Measurements from ENCODE around the gene PLAAT4.

Gene PLAAT4

GRCh38 chr11:63536669-63537292, at the start of gene PLAAT4:
Gene PLAAT4, plus strand, starts transcription at chr11:63536808. Its CDS starts 61 bp downstream, at chr11:63536869.
- peak; percentile 30 to 72 for DNase-seq

GRCh38 chr11:63488789-63489188, 47.8 kb upstream of the PLAAT4 start:
- DNase-seq = no peak

- no peak for DNase-seq
Measured at GRCh38 chr11:63489879-63490278, 46.7 kb upstream of the PLAAT4 start.

GRCh38 chr11:63490551-63491239, 45.9 kb upstream of the PLAAT4 start, which contains the start of gene PLAAT5:
Gene PLAAT5, minus strand, starts transcription at chr11:63491167. Its CDS starts 133 bp downstream, at chr11:63491034.
- peak in 1 of 2 donors; percentile 16 for DNase-seq

- no peak for DNase-seq
Measured at GRCh38 chr11:63491240-63491587, 45.4 kb upstream of the PLAAT4 start.

- no peak for DNase-seq
Measured at GRCh38 chr11:63491636-63492372, 44.8 kb upstream of the PLAAT4 start.

GRCh38 chr11:63492441-63492840, 44.2 kb upstream of the PLAAT4 start:
- DNase-seq = no peak

GRCh38 chr11:63493127-63493526, 43.5 kb upstream of the PLAAT4 start:
- DNase-seq = no peak

GRCh38 chr11:63494975-63495374, 41.6 kb upstream of the PLAAT4 start:
- DNase-seq = no peak

DNA sequence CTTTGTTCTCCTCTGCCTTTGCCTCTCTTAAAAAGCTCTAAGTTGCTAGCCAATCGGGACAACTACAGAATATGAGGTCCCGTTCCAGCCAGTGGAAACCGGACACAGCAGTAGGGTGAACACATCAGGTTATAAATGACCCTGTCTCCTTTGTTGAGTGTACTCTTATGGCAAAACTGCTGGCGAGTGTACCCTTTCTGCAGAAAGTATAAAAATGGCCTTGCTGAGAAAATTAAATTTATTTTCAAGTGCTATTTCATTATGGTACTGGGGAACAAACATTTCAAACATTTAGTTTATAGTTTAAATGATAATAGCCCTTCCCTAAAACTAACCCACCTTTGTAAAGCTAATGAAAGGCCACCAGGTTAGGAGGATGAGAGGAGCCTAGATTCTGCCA, 36.7 kb upstream of the PLAAT4 start:
- no peak for DNase-seq

- no peak for DNase-seq
Measured at GRCh38 chr11:63501236-63501635, 35.4 kb upstream of the PLAAT4 start.

- DNase-seq = no peak
Measured at GRCh38 chr11:63502252-63502820, 34.3 kb upstream of the PLAAT4 start.

DNA sequence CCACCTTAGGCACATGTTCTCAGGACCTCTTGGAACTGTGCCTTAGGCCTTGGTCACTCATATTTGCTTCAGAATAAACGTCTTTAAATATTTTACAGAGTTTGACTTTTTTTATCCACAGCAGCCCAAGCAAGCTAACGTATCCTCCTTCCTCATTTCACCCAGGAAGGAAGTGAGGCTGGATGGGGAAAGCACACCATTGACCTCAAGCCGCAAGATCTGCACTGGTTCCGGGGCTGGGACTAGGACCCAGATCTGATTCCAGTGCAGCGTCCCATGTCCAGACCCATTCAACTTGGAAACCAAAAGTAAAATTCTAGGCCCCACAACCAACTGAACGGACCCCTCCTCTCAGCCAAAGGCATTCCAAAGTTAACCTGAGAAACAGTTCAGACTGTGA, 33.1 kb upstream of the PLAAT4 start:
- DNase-seq = no peak

DNA sequence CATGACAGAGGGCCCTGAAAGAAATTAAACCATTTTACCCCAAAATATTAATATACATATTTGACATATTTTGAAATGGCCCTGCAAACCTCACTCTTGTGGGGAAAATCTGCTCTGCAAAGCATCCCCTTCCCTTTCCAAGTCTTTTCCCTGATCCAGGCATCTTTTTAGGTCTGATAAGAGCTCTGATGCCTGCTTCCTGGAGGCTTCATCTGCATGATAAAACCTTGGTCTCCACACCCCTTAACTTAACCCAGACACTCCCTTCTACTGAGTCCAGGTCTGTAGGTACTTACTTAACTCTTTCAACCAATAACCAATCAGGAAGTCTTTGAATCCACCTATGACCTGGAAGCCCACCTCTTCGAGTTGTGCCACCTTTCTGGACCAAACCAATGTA, 32.6 kb upstream of the PLAAT4 start:
- no peak for DNase-seq

DNA sequence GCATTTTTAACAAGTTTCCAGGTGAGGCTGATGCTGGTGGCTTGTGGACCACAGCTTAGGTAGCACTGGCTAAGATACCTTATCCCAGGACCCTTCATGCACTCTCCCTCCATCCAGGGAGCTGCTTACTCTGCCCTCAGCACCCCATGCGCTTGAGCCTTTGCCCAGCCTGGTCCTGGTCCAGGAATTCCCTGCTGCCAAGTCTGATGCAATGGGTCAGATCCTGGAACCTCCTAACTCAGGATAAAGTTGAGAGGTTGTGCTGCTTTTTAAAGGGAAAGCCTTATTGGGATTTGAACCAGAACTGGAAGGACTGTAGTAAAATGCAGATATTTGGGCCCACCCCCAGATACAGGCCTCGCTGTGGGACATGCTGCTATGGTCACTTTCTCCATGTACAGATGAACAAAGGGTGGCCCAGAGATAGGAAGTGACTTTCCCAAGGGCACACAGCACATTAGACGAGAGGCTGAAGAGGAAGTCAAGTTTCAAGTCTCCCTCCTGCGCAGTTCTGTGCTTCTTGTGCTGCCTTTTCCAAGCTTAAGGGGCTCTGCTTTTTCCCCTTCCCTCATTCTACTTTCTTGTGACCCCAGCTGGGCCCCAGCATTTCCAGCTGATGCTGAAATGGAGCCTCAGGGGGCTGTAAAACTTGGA, 31.5 kb upstream of the PLAAT4 start:
- DNase-seq = no peak

DNA sequence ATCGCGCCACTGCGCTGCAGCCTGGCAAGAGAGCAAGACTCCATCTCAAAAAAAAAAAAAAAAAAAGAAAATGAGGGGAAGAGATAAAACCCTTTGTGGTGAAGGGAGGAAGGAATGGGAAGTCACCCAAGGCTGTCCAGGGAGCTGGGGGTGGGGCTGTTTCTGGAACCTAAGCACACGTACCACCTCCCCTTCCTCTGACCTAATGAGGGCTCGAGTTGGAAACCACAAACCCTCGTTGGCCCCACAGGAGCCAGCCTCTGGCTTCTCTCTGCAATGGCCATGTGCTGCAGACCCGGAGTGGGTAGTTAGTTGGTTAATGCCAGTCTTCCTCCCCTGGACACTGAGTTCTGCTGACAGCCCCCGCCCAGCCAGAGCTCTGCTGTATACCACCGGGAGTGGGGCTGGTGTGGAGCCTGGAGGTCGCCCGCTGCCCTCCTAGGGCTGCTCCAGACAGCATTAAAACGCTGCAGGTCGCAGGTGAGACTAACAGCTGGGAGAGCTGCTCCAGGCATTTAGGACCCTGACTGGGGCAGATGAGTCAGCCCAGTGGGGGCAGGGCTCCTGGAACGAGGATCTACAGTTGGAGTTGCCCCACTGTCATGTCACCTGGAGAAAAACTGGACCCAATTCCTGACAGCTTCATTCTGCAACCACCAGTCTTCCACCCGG, 30.6 kb upstream of the PLAAT4 start, which contains the start of gene LGALS12:
TSS of gene LGALS12 (plus strand) at position 228 of the 672 bp plus-strand sequence. CDS start at position 603, 375 bp downstream.
- DNase-seq = no peak

DNA sequence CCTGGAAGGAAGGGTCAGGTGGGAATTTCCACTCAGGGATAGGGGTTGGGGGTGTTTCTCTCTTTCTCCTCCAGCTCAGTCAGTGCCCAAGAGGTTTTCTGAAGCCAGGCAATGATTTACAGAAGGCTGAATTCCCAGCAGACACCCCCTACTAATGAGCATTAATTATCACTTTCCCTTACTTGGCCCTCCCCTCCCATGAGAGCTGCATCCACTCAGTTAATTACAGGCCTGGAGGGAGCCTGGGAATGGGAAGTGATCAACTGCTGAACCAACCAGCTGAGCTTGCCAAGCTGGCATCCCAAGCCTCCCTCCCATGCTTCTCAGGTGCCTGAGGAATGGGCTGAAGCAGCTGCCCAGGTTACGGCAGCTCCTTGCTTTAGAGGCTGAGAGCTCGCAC, 29.7 kb upstream of the PLAAT4 start:
- no peak for DNase-seq

DNA sequence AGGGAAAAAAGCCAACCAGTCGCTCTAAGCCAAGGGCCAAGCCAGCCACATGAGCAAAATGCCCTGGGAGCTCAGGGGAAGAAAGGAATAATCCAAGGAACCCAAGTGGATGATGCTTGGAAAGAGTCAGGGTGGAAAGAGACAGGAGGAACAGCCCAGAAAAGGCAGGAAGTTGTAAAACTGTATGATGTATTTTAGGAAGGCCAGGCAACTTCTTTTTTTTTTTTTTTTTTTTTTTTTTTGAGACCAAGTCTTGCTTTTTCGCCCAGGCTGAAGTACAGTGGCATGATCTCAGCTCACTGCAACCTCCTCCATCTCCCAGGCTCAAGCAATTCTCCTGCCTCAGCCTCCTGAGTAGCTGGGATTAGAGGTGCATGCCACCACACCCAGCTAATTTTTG, 29.1 kb upstream of the PLAAT4 start:
- DNase-seq = no peak

DNA sequence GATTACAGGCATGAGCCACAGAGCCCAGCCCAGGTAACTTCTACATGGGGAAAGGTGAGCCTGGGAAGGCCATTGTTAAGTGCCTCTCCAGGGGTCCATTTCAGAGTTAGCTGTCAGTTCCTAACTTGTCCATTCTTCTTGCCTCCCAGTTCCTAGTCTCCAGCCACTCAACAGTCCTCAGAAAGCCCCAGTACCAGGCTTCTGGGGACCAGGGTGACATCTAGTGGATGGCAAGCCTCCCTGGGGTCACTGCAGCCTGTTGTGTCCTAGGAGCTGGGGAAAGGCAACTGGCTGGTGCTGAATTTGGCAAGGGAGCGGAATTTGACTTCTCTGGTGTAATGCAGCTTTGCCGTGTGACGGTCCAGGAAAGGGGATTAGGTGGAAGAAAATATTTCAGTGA, 28.6 kb upstream of the PLAAT4 start:
- DNase-seq = peak; percentile 14 to 27

- no peak for DNase-seq
Measured at GRCh38 chr11:63508745-63509144, 27.9 kb upstream of the PLAAT4 start.

DNA sequence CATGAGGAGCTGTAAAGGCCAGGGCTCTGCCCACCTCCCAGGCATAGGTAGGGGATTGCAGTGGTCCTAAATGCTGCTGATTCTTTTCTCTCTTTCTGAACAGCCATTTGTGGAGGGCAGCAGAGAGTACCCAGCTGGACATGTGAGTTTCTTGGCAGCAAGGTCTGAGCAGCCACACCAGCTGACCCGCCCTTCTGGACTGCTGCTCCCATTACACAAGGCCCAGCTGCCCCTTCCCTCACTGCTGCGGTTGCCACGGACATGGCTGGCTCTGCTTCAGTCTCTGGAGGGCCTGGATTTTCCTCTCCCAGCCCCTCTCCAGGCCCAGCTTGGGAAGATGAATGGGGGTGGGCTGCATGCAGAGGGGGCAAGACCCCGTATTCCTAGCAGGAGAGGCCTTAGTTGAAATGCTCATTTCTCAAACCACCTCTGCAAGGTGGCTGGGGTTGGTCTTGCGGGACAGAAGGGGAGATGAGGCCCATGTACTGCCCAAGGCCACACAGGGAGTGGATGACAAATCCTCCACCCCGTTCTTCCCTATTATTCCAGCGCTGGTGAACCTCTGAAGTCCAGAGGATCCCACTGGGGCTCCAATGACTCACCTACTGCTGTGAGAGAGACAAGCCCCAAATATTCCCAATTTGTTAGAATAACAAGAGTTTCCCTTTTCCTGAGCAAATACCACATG, 26.1 kb upstream of the PLAAT4 start:
- no peak for DNase-seq

Measured in CD4-positive, alpha-beta T cell treated with Interferon alpha-2 for 1 hour (primary cell).